ENCODE measurements around the gene TGFBRAP1.

TGFBRAP1 gene

DNA sequence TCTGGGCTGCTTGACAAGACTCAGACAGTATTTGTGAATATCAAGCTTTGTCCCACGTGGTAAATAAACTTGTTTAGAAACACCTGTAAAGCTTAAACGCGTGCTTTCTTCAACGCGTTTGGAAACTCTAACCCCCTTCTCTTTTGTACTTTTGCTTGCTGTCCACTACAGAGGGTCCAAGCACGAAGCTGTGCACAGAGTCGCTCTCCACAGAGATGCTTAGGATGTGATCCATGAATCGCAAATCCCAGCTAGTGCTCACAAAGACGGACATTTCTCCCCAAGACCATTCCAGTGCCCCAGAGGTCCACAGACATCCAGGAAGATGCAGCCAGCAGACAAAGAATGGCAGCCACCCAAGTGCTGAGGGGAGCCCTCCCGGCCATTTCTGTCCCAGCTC lies 88.1 kb downstream of the TGFBRAP1 start, which contains the start of gene GPR45:
GPR45 (plus strand) TSS at position 301 of the 400 bp plus-strand sequence. CDS start 116 bp downstream, outside the sequence.
- DNase-seq (ENCODE audit: low spot score) = no peak
- no peak within 1 kb of the TSS for H3K27ac ChIP-seq
- TF ChIP-seq, protein P1, sequence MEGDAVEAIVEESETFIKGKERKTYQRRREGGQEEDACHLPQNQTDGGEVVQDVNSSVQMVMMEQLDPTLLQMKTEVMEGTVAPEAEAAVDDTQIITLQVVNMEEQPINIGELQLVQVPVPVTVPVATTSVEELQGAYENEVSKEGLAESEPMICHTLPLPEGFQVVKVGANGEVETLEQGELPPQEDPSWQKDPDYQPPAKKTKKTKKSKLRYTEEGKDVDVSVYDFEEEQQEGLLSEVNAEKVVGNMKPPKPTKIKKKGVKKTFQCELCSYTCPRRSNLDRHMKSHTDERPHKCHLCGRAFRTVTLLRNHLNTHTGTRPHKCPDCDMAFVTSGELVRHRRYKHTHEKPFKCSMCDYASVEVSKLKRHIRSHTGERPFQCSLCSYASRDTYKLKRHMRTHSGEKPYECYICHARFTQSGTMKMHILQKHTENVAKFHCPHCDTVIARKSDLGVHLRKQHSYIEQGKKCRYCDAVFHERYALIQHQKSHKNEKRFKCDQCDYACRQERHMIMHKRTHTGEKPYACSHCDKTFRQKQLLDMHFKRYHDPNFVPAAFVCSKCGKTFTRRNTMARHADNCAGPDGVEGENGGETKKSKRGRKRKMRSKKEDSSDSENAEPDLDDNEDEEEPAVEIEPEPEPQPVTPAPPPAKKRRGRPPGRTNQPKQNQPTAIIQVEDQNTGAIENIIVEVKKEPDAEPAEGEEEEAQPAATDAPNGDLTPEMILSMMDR (conservative IDR thresholded peaks at IDR 0.05; ENCODE audit: low read depth) = no peak
- CTCF ChIA-PET = no interaction called here
- POLR2A ChIA-PET (ENCODE audit: low non-redundant PET) = no interaction called here

DNA sequence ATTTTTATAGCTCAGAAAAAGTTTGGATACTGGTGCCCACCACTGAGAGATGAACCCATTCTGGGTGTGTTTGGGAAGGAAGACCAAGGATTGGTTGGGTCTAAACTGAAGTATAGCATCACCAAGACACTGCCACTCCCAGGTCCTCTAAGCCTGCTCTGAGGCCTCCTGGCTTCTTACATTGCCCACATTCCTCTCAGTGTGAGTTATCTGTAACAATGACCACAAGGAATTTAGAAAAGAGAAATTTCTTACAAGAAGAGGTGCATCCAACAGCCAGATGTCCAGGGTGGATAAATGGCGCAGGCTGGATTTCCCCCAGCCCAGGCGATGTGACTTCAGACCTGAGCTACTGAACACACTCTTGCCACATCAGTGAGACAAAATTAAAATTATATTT lies 89.6 kb downstream of the TGFBRAP1 start:
- no peak overlapping the region for H3K27ac ChIP-seq
- TF ChIP-seq, protein P1 (conservative IDR thresholded peaks at IDR 0.05; ENCODE audit: low read depth) = no peak
- ChIA-PET CTCF (interaction anchor here (0.7 to 0.9 kb wide), 2 partner anchors 16 to 885 kb away, joined by 3 read pairs; no protein-coding TSS in a partner anchor), POLR2A (ENCODE audit: low non-redundant PET) (no interaction called here)
- peak; percentile 10 for DNase-seq (ENCODE audit: low spot score)

DNA sequence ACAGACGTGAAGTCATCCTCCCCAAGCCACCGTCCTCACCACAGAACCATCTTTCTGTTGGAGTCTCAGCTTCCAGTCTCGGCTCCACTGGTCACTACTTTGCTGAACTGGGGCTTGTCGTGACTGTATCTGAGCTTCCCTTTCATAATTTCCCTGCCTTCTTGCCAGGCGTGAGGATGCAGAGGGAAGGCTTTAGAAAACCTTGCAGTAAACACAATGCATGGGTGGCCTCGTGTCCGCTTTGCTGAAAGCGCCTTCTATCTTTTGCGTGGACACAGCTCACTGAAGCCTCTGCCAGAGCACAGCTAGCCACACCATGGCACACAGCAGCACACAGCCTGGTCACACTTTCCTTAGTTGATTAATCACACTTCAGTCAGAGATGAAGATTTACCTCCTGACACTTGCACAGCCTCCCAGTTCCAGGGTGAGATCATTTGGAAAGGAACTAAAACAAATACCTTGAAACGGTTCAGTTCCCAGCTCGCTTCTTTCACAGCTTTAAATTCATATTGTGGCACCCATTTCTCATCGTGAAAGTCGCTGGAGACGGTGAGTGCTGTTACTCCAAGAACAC lies 90.8 kb downstream of the TGFBRAP1 start:
- no peak overlapping the region for H3K27ac ChIP-seq
- CTCF ChIA-PET = interaction anchor here (0.6 to 0.8 kb wide), 10 partner anchors 35 to 1351 kb away, joined by 3 to 6 read pairs (median 4); no protein-coding TSS in a partner anchor
- POLR2A ChIA-PET (ENCODE audit: low non-redundant PET) = no interaction called here
- TF ChIP-seq, protein P1 (conservative IDR thresholded peaks at IDR 0.05; ENCODE audit: low read depth) = no peak
- no peak for DNase-seq (ENCODE audit: low spot score)

DNA sequence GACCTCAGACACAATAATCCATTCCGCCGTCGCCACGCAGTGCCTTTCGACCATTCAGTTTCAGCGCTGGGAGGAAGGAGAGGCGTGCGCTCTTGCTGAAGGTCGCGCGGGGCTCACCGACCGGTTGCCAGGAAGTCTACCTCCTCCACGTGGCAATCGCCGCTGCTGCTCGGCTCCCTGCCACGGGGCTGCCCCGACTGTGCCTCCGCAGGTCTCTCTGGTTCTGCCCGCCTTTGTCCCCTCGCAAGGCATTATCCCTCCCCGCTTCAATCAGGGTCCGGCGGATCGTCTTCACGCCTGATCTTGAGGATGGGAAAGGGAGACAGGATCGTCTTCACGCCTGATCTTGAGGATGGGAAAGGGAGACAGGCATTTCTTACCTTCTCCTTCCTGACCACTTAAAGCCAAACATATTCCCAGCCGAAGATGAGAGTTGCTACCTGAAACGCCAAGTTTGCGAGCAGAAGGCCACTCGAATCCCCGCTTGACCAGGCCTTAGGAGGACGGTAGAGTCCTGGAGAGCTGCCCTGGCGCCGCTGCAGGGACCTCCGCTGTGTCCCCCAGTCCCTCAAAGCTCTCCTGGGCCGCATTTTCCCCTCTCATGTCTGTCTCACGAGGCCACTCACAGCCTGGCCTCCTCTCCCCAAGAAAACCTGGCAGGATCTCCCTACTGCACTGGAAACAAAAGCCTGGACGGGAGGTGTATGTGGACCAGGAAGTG lies 92.3 kb downstream of the TGFBRAP1 start:
- no peak overlapping the region for H3K27ac ChIP-seq
- no peak for DNase-seq (ENCODE audit: low spot score)
- POLR2A ChIA-PET (ENCODE audit: low non-redundant PET) = no interaction called here
- CTCF ChIA-PET = interaction anchor here (0.5 to 0.7 kb wide), 3 partner anchors 41 to 1659 kb away, joined by 3 read pairs; no protein-coding TSS in a partner anchor
- TF ChIP-seq, protein P1 (conservative IDR thresholded peaks at IDR 0.05; ENCODE audit: low read depth) = no peak

DNA sequence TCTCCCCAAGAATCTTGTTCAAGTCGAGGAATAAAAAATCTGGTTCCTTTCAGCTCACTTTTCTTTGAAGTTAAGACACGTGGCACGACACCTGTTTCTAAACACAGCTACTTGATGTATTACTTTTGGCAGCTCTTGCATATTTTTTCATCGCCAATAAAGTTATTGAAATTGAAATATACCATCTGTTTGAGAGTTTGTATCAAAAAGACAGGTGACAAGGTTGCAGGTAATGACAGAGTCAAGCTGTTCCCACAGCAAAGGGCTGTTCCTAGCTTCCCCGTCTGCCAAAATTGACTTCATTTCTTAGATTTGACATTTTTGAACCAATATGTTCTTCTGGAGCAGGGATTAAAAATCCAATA lies 93.5 kb downstream of the TGFBRAP1 start:
- H3K27ac ChIP-seq = no peak overlapping the region
- no peak for DNase-seq (ENCODE audit: low spot score)
- TF ChIP-seq, protein P1 (conservative IDR thresholded peaks at IDR 0.05; ENCODE audit: low read depth) = no peak
- ChIA-PET POLR2A (ENCODE audit: low non-redundant PET) (no interaction called here), CTCF (interaction anchor here (1.0 kb wide), 1 partner anchor 121 kb away, joined by 7 read pairs; no protein-coding TSS in a partner anchor)

DNA sequence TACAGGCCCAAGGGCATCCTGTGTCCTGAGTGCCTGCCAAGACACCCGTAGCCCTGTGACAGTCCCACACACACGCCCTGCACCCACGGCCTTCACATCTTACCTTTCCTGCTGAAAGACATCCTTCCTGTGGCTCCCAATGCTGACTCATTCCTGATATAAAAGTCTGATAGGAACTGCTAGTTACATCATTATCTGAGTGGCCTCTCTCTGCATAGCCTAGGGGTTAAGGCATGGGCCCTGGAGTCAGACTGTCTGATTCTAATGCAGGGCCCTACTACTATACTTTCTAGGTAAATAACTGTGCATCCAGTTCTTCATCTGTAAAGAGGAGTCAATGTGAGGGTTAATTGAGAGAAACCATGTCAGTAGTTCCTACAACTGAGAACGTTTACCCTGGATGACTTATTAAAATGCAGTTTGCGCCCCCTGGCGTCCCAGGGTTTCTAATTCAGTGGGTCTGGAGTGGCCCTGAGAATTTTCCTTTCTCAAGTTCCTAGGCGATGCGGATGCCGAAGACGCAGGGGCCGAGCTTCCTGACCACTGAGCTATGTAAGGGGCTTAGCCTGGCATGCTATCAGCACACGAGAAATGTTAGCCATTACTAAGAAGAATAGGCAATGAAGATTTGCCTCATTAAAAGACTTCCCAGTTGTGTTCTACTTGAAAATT lies 94.0 kb downstream of the TGFBRAP1 start:
- DNase-seq (ENCODE audit: low spot score) = peak; percentile 41
- H3K27ac ChIP-seq = no peak overlapping the region
- TF ChIP-seq, protein P1 (conservative IDR thresholded peaks at IDR 0.05; ENCODE audit: low read depth) = peak; percentile 71
- CTCF ChIA-PET = interaction anchor here (1.0 kb wide), 1 partner anchor 120 kb away, joined by 7 read pairs; no protein-coding TSS in a partner anchor
- POLR2A ChIA-PET (ENCODE audit: low non-redundant PET) = no interaction called here

Measured in RWPE1 (cell line).